Vagina (tissue), 2 donors: ENCODE data around the gene HAPSTR1.

ENCODE experiments used
- CTCF ChIP-seq, 3 experiments: fragments of 450-650 bp in 2 of 3; fragments of 200-600 bp in 1 of 3; sonication (generic) in 1 of 3; IDR thresholded peaks; one replicate each; pipeline ENCODE4 v1.5.1; 2017 to 2019; ENCODE audit warnings: antibody characterized with exemption in 3 of 3, mild to moderate bottlenecking in 2 of 3, moderate library complexity in 2 of 3
- POLR2A ChIP-seq, 2 donors: fragments of 450-650 bp; IDR thresholded peaks; one replicate each; pipeline ENCODE4 v1.6.1; 2017; ENCODE audit warnings: antibody characterized with exemption in 2 of 2, mild to moderate bottlenecking in 2 of 2, moderate library complexity in 2 of 2
- POLR2AphosphoS5 ChIP-seq, 2 donors: sonication (generic); formaldehyde crosslinking; IDR thresholded peaks; one replicate each; pipeline ENCODE4 v1.9.0; 2017; ENCODE audit warnings: antibody characterized with exemption in 2 of 2, mild to moderate bottlenecking in 2 of 2, low read depth in 1 of 2; ENCODE audit not compliant: insufficient read depth in 1 of 2

GRCh38 chr16:9049241-9049640 is 42.2 kb upstream of the HAPSTR1 start:
- TF ChIP-seq CTCF (IDR thresholded peaks at IDR 0.05) (no peak), POLR2AphosphoS5 (IDR thresholded peaks at IDR 0.05; ENCODE audit: insufficient read depth in 1 of 2, low read depth in 1 of 2) (no peak), POLR2A (IDR thresholded peaks at IDR 0.05) (no peak)
